Fibroblast of skin of right biceps (primary cell): ENCODE results near the gene MYH16.
"Not testable (repeated sequence)": the region's sequence is repeated elsewhere in the genome, so short reads cannot be mapped to it uniquely, and the experiment has no call there.

ENCODE experiments used
- DNase-seq: peaks from one replicate; pipeline ENCODE4 v3.0.0-alpha.2; 2013

MYH16 gene

DNA sequence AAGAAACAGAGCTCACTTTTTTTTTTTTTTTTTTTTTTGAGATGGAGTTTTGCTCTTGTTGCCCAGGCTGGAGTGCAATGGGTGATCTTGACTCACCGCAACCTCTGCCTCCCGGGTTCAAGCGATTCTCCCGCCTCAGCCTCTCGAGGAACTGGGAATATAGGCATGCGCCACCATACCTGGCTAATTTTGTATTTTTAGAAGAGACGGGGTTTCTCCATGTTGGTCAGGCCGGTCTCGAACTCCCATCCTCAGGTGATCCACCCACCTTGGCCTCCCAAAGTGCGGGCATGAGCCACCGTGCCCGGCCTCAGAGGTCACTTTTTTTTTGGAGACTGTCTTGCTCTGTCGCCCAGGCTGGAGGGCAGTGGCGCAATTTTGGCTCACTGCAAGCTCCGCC, 85.9 kb downstream of the MYH16 start:
- DNase-seq = not testable (repeated sequence)

DNA sequence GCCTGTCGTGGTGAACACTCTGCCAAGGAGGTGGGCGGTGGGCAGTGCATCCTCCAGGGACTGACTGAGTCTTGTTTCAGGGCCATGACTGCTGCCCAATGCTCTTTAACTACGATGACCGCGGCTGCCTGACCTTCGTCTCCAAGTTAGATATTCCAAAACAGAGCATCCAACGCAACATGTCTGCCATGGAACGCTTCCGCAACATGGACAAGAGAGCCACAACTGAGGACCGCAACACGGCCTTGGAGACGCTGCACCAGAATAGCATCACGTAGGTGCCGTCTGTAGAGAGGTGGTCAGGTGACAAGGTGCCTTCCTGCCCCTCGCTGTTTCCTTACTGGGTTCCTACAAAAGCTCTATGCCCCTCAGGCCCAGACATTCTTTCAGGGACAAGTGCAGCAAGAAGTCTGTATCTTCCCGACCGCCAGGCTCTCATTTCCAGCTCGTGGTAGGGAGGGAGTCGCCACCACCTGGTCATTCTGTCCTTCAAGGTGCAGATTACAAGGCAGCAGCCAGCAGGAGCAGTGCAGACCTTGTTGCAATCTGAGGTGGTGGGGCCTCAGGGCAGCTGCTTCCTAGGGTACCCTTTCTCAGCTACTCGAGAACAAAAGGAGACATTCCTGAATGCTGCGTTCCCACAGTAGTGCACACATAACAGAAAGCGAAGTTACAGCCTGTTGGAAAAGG, 87.0 kb downstream of the MYH16 start:
- no peak for DNase-seq
